GM10248 (cell line): ENCODE results near the gene ARMC7.

Source experiments
- CTCF ChIA-PET: fragments of 300-600 bp; sonication (Branson Sonifier 250); formaldehyde crosslinking; extraction: SDS; loops from one replicate; lab custom pipeline; 2021; ENCODE audit warnings: antibody characterized with exemption; lab: Yijun Ruan, JAX
- POLR2A ChIA-PET: fragments of 350-650 bp; sonication (Branson Sonifier 250); formaldehyde crosslinking; extraction: SDS; loops from one replicate; lab custom pipeline; 2020; ENCODE audit warnings: antibody characterized with exemption; lab: Yijun Ruan, JAX
- DNase-seq: peaks from one replicate; pipeline ENCODE4 v3.0.0; 2012; ENCODE audit errors: extremely low spot score
- TF ChIP-seq, protein P1 (sequence below): IDR thresholded peaks from 2 replicates; pipeline ENCODE4 v1.5.1; 2012; ENCODE audit warnings: mild to moderate bottlenecking, low read depth; ENCODE audit errors: extremely low read depth, missing control alignments, control extremely low read depth

The ARMC7 gene

DNA sequence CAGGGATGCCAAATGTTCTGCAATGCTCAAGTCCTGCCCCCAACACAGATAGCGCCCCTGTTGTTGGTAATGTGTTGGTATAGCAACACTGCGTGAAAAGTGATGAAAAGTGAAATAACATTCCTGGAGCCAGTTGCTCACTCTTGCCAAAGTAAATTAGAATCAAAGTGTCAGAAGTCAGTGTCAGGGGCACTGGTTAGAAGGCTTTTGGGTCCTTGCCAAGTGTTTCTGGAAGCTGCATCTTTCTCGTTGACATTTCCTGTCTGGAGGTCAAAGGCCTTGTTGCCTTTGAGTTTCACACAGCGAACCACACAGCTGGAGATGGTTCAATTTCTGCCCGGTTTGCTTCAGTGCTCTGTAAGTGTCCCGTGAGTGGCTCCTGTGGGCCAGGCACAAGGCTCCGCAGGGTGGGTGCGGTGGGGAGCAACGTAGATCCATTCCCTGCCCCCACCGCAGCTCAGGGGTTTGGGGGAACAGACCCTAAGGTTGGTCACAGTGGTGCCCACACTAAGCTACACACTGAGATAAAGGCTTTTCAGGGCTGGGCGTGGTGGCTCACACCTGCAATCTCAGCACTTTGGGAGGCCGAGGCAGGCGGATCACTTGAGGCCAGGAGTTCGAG is 25.6 kb upstream of the ARMC7 start:
- POLR2A ChIA-PET = interaction anchor here (0.7 kb wide), 1 partner anchor 30 kb away, joined by 3 read pairs; no protein-coding TSS in a partner anchor
- CTCF ChIA-PET = interaction anchor here (0.8 to 1.6 kb wide), 5 partner anchors 15 to 122 kb away, joined by 3 to 7 read pairs (median 4); partner anchors contain the start of gene NUP85
- DNase-seq = no peak

GRCh38 chr17:75086496-75087181 is 23.1 kb upstream of the ARMC7 start:
- POLR2A ChIA-PET = no interaction called here
- CTCF ChIA-PET = interaction anchor here (1.7 to 6.3 kb wide), 3 partner anchors 20 to 85 kb away, joined by 4 to 36 read pairs (median 9); no protein-coding TSS in a partner anchor

More for the DNA sequence above, 25.6 kb upstream of the ARMC7 start:
- TF ChIP-seq, protein P1, sequence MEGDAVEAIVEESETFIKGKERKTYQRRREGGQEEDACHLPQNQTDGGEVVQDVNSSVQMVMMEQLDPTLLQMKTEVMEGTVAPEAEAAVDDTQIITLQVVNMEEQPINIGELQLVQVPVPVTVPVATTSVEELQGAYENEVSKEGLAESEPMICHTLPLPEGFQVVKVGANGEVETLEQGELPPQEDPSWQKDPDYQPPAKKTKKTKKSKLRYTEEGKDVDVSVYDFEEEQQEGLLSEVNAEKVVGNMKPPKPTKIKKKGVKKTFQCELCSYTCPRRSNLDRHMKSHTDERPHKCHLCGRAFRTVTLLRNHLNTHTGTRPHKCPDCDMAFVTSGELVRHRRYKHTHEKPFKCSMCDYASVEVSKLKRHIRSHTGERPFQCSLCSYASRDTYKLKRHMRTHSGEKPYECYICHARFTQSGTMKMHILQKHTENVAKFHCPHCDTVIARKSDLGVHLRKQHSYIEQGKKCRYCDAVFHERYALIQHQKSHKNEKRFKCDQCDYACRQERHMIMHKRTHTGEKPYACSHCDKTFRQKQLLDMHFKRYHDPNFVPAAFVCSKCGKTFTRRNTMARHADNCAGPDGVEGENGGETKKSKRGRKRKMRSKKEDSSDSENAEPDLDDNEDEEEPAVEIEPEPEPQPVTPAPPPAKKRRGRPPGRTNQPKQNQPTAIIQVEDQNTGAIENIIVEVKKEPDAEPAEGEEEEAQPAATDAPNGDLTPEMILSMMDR = no peak

GRCh38 chr17:75087182-75087557 is 22.6 kb upstream of the ARMC7 start:
- no peak for DNase-seq
- CTCF ChIA-PET = interaction anchor here (1.4 to 6.3 kb wide), 7 partner anchors 8 to 85 kb away, joined by 4 to 36 read pairs (median 8); partner anchors contain the start of gene NT5C
- TF ChIP-seq, protein P1 = no peak
- POLR2A ChIA-PET = interaction anchor here (0.5 kb wide), 1 partner anchor 107 kb away, joined by 7 read pairs; no protein-coding TSS in a partner anchor

More at GRCh38 chr17:75086496-75087181, 23.1 kb upstream of the ARMC7 start:
- TF ChIP-seq, protein P1 = no peak
- no peak for DNase-seq

- ChIA-PET POLR2A (interaction anchor here (0.5 to 1.2 kb wide), 2 partner anchors 26 to 107 kb away, joined by 3 to 7 read pairs; no protein-coding TSS in a partner anchor), CTCF (interaction anchor here (0.9 to 6.3 kb wide), 10 partner anchors 8 to 126 kb away, joined by 3 to 36 read pairs (median 5); partner anchors contain the start of gene NT5C)
- peak; percentile 72 for DNase-seq
Measured at GRCh38 chr17:75087558-75088453, 22.0 kb upstream of the ARMC7 start, which contains the start of gene SLC16A5. Gene SLC16A5, plus strand, starts transcription at chr17:75087954. Its CDS starts 5,683 bp downstream, at chr17:75093637.

GRCh38 chr17:75088465-75089417 is 21.0 kb upstream of the ARMC7 start:
- CTCF ChIA-PET = interaction anchor here (0.9 to 6.3 kb wide), 9 partner anchors 9 to 127 kb away, joined by 3 to 36 read pairs (median 5); partner anchors contain the start of gene NT5C
- POLR2A ChIA-PET = interaction anchor here (1.2 kb wide), 1 partner anchor 27 kb away, joined by 3 read pairs; no protein-coding TSS in a partner anchor
- TF ChIP-seq, protein P1 = no peak
- no peak for DNase-seq

More at GRCh38 chr17:75087558-75088453, 22.0 kb upstream of the ARMC7 start, which contains the start of gene SLC16A5:
- TF ChIP-seq, protein P1 = no peak
